GM12872 (cell line): ENCODE measurements around the gene FANCM.
A peak's percentile ranks its signal among the peaks of the same experiment; 100 is the strongest.

ENCODE experiments used
- TF ChIP-seq, protein P1 (sequence below): IDR thresholded peaks from 3 replicates; pipeline ENCODE4 v1.5.1; 2011; ENCODE audit warnings: low read depth, mild to moderate bottlenecking, low read length, moderate library complexity; ENCODE audit not compliant: insufficient read depth

FANCM gene

DNA sequence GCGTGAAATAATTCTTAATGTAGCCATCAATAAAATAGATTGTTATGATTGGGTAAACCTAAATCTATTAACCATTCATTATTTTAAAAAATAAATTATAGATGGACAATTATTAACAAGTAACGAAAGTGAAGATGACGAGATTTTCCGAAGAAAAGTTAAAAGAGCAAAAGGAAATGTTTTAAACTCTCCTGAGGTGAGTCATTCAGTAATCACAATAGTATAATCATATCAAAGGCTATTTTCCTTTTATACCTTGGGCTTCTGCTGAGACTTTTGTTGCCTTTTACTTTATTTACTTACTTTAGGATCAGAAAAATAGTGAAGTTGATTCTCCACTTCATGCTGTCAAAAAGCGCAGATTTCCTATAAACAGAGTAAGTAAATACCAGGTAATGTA lies 45.6 kb downstream of the FANCM start:
- TF ChIP-seq, protein P1, sequence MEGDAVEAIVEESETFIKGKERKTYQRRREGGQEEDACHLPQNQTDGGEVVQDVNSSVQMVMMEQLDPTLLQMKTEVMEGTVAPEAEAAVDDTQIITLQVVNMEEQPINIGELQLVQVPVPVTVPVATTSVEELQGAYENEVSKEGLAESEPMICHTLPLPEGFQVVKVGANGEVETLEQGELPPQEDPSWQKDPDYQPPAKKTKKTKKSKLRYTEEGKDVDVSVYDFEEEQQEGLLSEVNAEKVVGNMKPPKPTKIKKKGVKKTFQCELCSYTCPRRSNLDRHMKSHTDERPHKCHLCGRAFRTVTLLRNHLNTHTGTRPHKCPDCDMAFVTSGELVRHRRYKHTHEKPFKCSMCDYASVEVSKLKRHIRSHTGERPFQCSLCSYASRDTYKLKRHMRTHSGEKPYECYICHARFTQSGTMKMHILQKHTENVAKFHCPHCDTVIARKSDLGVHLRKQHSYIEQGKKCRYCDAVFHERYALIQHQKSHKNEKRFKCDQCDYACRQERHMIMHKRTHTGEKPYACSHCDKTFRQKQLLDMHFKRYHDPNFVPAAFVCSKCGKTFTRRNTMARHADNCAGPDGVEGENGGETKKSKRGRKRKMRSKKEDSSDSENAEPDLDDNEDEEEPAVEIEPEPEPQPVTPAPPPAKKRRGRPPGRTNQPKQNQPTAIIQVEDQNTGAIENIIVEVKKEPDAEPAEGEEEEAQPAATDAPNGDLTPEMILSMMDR = no peak

DNA sequence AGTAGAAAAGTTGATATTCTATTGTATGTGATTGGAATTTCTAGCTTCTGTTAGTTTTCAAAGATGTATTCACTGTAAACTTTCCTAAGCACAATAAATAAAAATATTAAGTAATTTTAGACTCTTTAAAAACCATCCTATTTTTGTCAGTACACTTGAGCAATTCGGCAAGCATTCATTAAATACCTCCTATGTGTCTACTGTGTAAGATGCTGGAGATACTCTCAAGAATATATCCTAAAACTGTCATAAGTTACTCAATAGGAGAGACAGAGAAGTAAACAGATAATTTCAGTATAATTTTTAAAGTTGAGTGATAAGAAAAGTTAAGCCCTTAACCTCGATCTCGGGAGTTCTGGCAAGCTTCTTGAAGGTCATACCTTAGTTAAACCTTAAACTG lies 46.1 kb downstream of the FANCM start:
- TF ChIP-seq, protein P1 = no peak

DNA sequence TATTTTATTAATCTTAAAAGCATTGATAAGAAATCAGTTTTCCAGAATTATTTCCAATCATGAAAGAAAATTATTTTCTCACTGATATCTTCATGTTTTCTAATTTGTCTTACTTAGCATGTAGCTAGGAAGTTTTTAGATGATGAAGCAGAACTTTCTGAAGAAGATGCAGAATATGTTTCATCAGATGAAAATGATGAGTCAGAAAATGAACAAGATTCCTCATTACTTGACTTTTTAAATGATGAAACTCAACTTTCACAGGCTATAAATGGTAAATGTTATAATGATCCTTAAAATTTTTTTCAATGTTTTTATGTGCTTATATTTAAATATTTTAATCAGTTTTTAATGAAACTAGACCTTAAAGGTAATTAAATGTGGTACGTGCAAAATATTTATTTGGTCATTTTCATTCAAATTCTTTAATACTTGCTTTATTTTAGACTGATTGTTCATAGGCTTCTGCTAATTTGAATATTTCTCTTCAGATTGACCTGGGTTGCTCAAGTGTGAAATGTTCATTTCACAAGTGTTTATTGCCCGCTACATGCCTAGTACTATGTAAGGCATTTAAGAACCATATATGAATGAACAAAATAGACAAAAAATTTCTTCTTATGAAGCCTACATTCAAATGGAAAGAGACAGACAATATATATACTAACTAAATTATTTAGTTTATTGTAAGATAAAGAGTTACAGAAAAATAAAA lies 49.5 kb downstream of the FANCM start:
- TF ChIP-seq, protein P1 = no peak

DNA sequence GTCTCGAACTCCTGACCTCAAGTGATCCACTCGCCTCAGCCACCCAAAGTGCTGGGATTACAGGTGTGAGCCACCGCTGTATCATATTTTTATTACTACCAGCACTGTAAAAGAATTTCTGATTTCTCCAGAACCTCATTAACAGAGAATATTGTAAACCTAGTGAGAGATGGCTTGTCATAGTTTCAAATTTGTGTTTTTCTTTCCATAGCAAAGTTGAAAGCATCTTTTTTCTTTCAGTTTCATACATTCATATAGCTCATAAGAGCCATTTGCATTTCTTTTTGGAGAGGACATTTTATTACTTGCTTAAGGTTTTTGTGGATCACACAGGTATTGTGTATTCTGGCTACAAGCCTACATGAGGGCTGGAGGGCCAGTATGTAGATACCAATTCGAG lies 59.2 kb downstream of the FANCM start:
- TF ChIP-seq, protein P1 = no peak

DNA sequence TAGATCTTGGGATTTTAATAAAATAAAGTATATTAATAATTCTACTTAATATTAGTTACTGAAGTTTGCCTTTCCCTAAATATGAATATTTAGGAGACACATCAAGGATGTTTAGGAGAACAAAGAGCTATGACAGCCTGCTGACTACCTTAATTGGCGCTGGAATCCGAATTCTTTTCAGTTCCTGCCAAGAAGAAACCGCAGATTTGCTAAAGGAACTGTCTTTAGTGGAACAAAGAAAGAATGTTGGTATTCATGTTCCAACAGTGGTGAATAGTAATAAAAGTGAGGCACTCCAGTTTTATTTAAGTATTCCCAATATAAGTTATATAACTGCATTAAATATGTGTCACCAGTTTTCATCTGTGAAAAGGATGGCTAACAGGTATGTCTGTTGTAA lies 62.8 kb downstream of the FANCM start:
- TF ChIP-seq, protein P1 = no peak

DNA sequence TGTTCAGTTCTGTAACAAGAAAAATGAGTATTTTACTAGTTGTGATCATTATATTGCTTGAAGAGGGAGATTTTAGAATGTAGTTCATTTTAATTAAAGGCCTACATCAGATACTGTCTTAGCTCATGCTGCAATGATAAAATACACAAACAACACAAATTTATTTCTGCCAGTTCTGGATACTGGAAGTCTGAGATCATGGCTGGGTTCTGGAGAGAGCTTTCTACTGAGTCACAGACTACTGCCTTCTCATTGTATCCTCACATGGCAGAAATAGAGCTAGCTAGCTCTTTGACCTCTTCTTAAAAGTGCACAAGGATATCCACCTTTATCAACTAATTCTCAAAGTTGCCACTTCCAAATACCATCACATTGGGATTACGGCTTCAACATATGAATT lies 63.5 kb downstream of the FANCM start:
- TF ChIP-seq, protein P1 = no peak

DNA sequence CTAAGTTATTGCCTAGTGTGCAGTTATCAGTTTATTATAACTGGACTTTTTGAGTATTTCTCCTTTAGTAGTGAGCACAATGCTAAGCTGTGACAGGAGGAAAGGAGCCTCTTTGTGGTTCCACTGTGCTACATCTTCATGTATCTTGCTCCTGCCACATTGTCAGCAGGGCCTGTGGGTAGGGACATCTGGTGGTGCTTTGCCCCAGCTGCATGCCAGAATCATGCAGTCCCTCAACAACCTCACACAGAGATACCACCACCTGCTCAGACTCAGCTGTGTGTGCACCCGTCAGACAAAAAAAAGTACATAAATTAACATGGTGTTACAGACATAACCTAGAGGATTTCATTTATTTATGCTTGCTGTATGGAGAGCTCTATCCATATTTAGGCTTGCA lies 66.2 kb downstream of the FANCM start:
- TF ChIP-seq, protein P1 = peak; percentile 32
